Inflammatory macrophage treated with lipopolysaccharide for 1 hour (primary cell): ENCODE measurements around the gene SARM1.

Source experiments
- DNase-seq, 2 donors: peaks; one replicate each; pipeline ENCODE4 v3.0.0-alpha.2; 2020 to 2022

The SARM1 gene

GRCh38 chr17:28369684-28370034 lies 1.8 kb upstream of the SARM1 start:
- DNase-seq: no peak

DNA sequence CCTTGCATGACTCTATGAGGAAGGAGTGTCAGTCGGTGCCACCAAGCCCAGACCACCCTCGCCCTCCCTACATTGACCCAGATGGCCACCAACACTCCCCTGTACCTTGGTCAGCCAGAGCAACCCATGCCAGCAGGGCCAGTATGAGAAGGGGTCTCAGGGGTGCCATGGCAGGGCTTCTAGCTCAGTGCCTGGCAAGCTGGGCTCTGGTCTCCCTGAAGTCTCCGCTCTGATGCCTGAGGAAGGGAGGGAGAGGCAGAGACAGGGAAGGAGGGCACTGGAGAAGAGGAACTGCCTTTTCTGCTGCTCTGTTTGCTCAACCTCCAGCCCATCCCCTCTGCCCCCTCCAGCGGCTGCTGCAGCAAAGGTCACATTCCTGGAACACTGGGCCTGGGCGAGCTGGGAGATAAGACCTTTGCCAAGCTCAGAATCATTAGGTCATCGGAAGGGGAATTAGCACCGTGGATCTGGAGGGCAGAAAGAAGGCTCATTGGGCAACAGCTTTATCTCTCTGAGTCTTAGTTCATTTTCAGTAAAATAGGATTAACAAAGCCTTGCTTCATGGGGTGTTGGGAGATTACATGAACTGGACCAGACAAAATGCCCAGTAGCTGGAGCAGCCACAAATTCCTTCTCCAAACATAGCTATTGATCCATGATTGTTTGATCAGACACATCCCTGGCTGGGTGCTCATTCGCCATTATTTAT lies 1.3 kb upstream of the SARM1 start, which contains the start of gene VTN:
Gene VTN, minus strand, starts transcription at position 273 of the 709 bp plus-strand sequence. Its CDS starts 104 bp downstream, at position 169.
- DNase-seq: peak in 1 of 2 donors; percentile 45

GRCh38 chr17:28370744-28371103 lies 770 bp upstream of the SARM1 start:
- DNase-seq: no peak

DNA sequence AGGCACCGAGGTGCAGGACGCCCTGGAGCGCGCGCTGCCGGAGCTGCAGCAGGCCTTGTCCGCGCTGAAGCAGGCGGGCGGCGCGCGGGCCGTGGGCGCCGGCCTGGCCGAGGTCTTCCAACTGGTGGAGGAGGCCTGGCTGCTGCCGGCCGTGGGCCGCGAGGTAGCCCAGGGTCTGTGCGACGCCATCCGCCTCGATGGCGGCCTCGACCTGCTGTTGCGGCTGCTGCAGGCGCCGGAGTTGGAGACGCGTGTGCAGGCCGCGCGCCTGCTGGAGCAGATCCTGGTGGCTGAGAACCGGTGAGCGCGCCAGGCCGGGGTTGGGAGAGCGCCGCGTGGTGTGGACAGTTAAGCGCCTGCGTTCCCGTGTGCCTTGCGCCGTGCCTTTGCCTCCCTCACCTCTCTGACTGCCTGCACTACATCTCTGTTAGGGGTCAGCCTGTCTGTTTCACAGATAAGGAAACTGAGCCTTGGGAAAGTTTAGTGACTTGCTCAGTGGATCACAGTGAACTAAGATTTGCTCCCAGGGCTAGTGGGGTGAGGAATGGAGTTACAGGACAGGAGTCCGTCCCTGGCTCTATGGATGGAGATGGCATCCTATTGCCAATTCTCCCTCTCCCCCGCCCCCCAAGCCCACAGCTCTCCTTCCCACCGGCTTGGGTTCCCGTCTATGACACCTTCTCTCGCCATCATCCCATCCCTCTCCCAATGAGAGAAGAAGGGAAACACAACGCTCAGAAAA lies 880 bp downstream of the SARM1 start:
- no peak for DNase-seq

DNA sequence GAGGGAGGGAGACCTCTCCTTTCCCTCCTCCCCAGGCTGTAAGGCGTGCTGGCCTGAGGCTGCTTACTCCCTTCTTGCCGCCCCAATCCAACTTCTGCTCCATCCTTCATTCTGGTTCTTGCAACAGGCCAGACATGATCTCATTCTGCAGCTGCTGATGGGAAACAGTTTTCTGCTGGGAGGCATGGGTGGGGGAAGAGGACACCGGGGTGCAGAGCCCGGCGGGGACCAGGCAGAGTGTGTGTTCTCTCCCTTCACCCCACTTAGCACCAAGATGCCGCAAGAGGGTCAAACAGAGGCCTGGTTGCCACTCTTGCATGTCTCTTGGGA lies 1.4 kb downstream of the SARM1 start:
- DNase-seq: no peak

GRCh38 chr17:28379814-28380801 lies 8.6 kb downstream of the SARM1 start:
- DNase-seq: peak; percentile 44 to 77

DNA sequence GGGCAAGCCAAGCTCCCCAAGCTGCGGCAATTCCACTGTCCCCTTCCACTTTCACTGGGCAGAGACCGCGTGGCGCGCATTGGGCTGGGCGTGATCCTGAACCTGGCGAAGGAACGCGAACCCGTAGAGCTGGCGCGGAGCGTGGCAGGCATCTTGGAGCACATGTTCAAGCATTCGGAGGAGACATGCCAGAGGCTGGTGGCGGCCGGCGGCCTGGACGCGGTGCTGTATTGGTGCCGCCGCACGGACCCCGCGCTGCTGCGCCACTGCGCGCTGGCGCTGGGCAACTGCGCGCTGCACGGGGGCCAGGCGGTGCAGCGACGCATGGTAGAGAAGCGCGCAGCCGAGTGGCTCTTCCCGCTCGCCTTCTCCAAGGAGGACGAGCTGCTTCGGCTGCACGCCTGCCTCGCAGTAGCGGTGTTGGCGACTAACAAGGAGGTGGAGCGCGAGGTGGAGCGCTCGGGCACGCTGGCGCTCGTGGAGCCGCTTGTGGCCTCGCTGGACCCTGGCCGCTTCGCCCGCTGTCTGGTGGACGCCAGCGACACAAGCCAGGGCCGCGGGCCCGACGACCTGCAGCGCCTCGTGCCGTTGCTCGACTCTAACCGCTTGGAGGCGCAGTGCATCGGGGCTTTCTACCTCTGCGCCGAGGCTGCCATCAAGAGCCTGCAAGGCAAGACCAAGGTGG lies 9.8 kb downstream of the SARM1 start:
- peak in 1 of 2 donors; percentile 30 for DNase-seq

DNA sequence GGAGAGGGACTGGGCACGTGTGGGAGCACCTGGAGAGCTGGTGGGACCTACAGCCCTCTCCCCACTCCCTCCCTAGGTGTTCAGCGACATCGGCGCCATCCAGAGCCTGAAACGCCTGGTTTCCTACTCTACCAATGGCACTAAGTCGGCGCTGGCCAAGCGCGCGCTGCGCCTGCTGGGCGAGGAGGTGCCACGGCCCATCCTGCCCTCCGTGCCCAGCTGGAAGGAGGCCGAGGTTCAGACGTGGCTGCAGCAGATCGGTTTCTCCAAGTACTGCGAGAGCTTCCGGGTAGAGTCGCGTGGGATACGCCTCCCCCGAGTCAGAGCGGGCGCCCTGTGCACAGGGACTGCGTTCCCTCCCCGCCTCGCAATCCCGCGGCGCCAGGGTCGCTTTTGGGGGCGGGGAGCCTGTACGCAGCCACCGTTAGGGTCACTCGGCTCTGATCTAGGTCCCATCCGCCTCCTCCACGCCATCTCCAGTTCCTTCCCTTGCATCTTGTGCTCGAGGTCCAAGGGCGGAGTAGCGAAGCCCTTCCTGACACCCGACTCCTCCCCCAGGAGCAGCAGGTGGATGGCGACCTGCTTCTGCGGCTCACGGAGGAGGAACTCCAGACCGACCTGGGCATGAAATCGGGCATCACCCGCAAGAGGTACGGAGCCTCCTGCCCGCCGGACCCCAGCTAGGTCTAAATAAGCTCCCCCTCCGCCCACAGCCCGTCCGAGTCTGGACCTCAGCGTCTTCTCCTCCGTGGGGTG lies 13.0 kb downstream of the SARM1 start:
- DNase-seq: peak; percentile 25 to 41

DNA sequence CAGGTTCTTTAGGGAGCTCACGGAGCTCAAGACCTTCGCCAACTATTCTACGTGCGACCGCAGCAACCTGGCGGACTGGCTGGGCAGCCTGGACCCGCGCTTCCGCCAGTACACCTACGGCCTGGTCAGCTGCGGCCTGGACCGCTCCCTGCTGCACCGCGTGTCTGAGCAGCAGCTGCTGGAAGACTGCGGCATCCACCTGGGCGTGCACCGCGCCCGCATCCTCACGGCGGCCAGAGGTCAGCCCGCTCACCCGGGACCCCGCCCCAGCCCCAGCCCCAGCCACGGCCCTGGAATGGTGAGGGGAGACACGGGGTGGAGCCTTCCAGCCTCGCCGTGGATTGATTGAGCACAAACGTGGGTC lies 13.5 kb downstream of the SARM1 start:
- no peak for DNase-seq

- no peak for DNase-seq
Measured at GRCh38 chr17:28385406-28385805, 13.9 kb downstream of the SARM1 start.

GRCh38 chr17:28386391-28386790 lies 14.9 kb downstream of the SARM1 start:
- DNase-seq: no peak

DNA sequence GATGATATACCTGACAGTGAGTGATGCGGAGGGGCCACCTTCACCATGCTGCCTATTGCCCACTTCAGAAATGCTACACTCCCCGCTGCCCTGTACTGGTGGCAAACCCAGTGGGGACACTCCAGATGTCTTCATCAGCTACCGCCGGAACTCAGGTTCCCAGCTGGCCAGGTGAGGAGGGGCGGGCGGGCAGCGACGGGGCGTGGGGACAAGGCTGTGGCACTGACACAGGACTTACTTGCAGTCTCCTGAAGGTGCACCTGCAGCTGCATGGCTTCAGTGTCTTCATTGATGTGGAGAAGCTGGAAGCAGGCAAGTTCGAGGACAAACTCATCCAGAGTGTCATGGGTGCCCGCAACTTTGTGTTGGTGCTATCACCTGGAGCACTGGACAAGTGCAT lies 16.6 kb downstream of the SARM1 start:
- DNase-seq: no peak

DNA sequence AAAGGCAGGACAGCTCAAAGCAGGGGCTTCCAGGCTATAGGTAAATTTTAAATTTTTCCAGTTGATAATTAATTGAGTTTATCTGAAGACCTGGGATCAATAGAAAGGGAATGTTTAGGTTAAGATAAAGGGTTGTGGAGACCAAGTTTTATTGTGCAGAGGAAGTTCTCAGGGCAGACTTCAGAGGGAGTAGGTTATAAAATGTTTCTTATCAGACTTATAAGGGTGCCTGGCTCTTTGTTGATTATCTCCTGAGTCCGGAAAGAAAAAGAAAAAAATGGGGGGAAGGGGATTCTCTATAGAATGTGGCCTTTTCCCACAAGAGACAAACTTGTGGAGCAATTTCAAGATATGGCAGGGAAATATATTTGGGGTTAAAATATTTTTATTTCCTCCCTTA lies 18.6 kb downstream of the SARM1 start:
- no peak for DNase-seq

DNA sequence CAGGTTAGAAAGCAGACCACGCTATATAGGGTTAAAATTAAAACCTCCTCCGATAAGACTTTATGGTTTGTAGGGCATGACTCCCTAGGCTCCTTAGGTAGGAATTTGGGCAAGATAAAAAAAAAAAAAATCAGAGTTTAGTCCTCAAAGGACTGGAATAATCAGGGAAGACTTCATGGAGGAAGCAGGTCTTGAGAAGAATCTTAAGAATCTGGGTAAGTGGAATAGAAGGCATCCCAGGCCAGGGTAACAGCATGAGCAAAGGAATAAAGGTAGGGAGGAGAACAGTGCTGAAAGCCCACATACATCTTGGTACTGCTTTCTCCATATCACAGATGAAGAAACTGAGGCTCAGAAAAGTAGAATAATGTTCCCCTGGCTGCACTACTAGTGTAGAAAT lies 19.1 kb downstream of the SARM1 start:
- no peak for DNase-seq

DNA sequence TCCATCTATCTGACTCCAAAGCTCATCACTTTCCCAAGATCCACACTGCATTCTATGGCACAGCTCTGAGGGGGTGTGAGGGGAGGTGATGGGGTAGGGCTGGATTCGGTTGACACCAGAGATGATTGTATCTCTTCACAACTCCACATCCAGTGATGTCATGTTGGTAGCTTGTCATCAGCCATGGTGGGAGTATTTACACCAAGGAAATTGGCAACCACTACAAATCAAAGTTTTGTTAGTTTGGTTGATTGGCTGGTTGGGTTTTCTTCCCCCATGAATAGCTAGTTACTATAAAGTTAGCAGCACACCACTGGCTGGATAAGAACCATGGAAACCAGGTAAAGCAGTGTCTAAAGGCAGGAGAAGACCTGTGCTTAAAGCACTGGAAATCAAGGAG lies 19.5 kb downstream of the SARM1 start:
- no peak for DNase-seq

DNA sequence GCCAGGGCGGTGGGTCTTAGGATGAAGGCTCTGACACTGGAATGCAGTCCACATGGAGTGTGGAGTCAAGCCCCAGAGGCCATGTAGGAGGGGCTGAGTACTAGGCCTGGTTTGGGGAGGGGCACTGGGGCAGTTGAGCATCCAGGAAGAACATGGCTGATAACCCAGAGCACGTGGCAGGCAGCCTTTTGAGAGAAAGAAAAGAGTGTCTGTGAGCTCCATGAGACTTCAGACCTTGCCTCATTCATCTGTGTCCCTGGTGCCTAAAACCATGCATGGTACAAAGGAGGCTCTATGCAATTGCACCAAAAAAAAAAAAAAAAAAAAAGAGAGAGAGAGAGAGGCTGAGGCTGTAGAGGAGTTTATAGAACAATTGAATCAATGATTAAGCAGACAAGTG lies 19.9 kb downstream of the SARM1 start:
- no peak for DNase-seq

DNA sequence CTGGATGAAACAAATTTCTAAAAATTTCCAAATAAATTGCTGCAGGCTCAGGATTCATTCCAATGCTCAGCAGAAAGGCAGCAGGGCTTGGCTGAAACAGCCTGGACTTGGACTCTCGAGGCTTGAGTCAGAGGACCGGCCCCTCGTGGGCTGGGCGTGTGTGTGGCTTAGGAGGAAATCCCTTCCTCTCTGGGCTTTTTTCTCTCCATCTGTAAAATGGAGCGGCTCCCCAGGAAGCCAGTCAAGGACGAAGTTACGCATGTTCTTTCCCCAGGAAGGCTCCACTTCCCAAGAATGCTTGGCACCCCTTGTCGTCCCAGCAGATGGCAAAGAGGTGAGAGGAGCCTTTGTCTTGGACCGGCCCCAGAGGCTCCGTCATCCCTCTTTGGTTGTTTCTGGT lies 21.0 kb downstream of the SARM1 start:
- no peak for DNase-seq

GRCh38 chr17:28394337-28395116 lies 23.0 kb downstream of the SARM1 start:
- DNase-seq: no peak

GRCh38 chr17:28395426-28395825 lies 23.9 kb downstream of the SARM1 start:
- no peak for DNase-seq

GRCh38 chr17:28395968-28396367 lies 24.5 kb downstream of the SARM1 start:
- no peak for DNase-seq

DNA sequence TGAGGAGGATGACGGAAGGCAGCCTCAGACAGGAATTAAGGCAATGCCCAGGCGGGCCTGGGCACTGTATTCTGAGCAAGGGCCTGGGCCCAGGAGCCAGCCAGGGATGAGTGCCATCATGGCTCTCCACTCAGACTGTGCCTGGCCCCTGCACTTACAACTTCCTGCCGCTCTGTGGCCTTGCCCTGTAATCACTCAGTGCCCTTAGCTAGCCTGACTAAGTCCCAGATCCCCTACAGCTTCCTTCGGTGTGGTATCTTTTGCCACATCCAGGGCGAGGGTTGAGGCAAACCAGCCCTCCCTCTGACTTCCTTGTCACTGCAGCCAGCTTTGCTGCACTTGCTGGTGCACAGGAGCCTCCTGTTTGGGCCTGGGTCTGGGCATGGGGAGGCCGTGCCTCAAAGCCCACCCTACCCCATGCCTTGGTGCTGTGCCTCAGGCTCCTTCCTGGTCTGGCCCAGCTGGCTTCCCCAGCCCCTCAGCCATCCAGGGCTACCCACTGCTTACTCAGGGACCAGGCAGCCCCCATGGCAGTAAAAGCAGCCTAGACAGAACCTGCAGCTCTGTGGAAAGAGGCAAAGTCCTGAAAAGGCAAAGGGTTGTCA lies 25.2 kb downstream of the SARM1 start:
- DNase-seq: no peak
